Urinary bladder (tissue), 4 donors: ENCODE measurements around the gene EEFSEC. TPM values are rescaled to one million over a fixed set of nuclear protein-coding genes. Genes with fewer than 3 reads are reported as not detected.

ENCODE experiments used
- DNase-seq: peaks from one replicate; pipeline ENCODE4 v3.0.0-alpha.2; 2015; ENCODE audit errors: extremely low spot score
- H3K27ac ChIP-seq: one replicate; pipeline ENCODE4 v1.5.1; 2013; ENCODE audit warnings: low read depth, mild to moderate bottlenecking, moderate library complexity
- H3K36me3 ChIP-seq: one replicate; pipeline ENCODE4 v1.6.1; 2013; ENCODE audit warnings: mild to moderate bottlenecking, moderate library complexity; ENCODE audit not compliant: insufficient read depth
- H3K4me1 ChIP-seq: one replicate; pipeline ENCODE4 v1.6.1; 2013; ENCODE audit warnings: mild to moderate bottlenecking, moderate library complexity; ENCODE audit not compliant: insufficient read depth
- H3K4me3 ChIP-seq: one replicate; pipeline ENCODE4 v1.5.1; 2013; ENCODE audit warnings: low read depth, low read length
- WGBS: extraction: QIAGEN DNeasy Blood & Tissue Kit; methylation state at CpG from one replicate; pipeline ENCODE4 v1.1.7; 2013; 5-methylcytosine and 5-hydroxymethylcytosine counted together
- polyA plus RNA-seq: library from polyadenylated mRNA; stranded (reverse); fragments of 200-250 nt; gene quantifications from one replicate; pipeline ENCODE4 v1.2.3, GENCODE V29; 2013
- total RNA-seq: library from RNA; depleted of rRNA; stranded (reverse); fragments of >200 nt; gene quantifications from one replicate; pipeline ENCODE4 v1.2.3, GENCODE V29; 2014
- donor health status: healthy with polysubstance abuse.
- donor health status: healthy.

Gene EEFSEC
- total and polyA plus RNA-seq, 2 donors, result 4.2 to 18.5 TPM

GRCh38 chr3:128354788-128355542 is 201.7 kb downstream of the EEFSEC start:
- H3K4me3 ChIP-seq, result no peak overlapping the region
- DNase-seq, result no peak
- H3K4me1 ChIP-seq, result peaks cover 2% of the 10 kb centered on the region
- no peak overlapping the region for H3K27ac ChIP-seq
- 62% methylated on average over 13 of the region's 13 CpGs for WGBS
- H3K36me3 ChIP-seq, result peaks cover 2% of the 10 kb centered on the region

GRCh38 chr3:128355543-128355919 is 202.2 kb downstream of the EEFSEC start:
- no peak overlapping the region for H3K4me3 ChIP-seq
- H3K4me1 ChIP-seq, result peaks cover 2% of the 10 kb centered on the region
- WGBS, result 86% methylated on average over 2 of the region's 2 CpGs
- H3K27ac ChIP-seq, result no peak overlapping the region
- peaks cover 2% of the 10 kb centered on the region for H3K36me3 ChIP-seq
- DNase-seq, result no peak

- DNase-seq, result no peak
- Histone ChIP-seq H3K36me3 (peaks cover 2% of the 10 kb centered on the region), H3K4me3 (no peak overlapping the region), H3K4me1 (peaks cover 2% of the 10 kb centered on the region), H3K27ac (no peak overlapping the region)
- WGBS, result 84% methylated on average over 1 of the region's 1 CpG
These were observed 203.5 kb downstream of the EEFSEC start for GRCh38 chr3:128356822-128357221.

GRCh38 chr3:128357538-128357937 is 204.3 kb downstream of the EEFSEC start:
- WGBS, result 93% methylated on average over 6 of the region's 6 CpGs
- Histone ChIP-seq H3K4me1 (peaks cover 2% of the 10 kb centered on the region), H3K36me3 (no peaks in the 10 kb centered on the region), H3K4me3 (no peak overlapping the region), H3K27ac (no peak overlapping the region)
- no peak for DNase-seq

- DNase-seq, result no peak
- WGBS, result 97% methylated on average over 17 of the region's 17 CpGs
- H3K4me3 ChIP-seq, result no peak overlapping the region
- H3K27ac ChIP-seq, result no peak overlapping the region
- no peaks in the 10 kb centered on the region for H3K36me3 ChIP-seq
- peaks cover 2% of the 10 kb centered on the region for H3K4me1 ChIP-seq
These were observed 205.0 kb downstream of the EEFSEC start for GRCh38 chr3:128358156-128358895.

- no peak for DNase-seq
- Histone ChIP-seq H3K4me3 (no peak overlapping the region), H3K27ac (no peak overlapping the region), H3K4me1 (peaks cover 2% of the 10 kb centered on the region), H3K36me3 (no peaks in the 10 kb centered on the region)
- 91% methylated on average over 6 of the region's 6 CpGs for WGBS
These were observed 205.9 kb downstream of the EEFSEC start for GRCh38 chr3:128359060-128359664.

GRCh38 chr3:128359846-128360642 is 206.8 kb downstream of the EEFSEC start:
- H3K4me1 ChIP-seq, result peaks cover 2% of the 10 kb centered on the region
- no peak overlapping the region for H3K27ac ChIP-seq
- no peaks in the 10 kb centered on the region for H3K36me3 ChIP-seq
- no peak overlapping the region for H3K4me3 ChIP-seq
- no peak for DNase-seq
- 89% methylated on average over 8 of the region's 8 CpGs for WGBS

- Histone ChIP-seq H3K27ac (no peak overlapping the region), H3K4me3 (no peak overlapping the region), H3K4me1 (no peaks in the 10 kb centered on the region), H3K36me3 (no peaks in the 10 kb centered on the region)
- 87% methylated on average over 6 of the region's 6 CpGs for WGBS
- no peak for DNase-seq
These were observed 207.5 kb downstream of the EEFSEC start for GRCh38 chr3:128360705-128361271.

- no peak overlapping the region for H3K27ac ChIP-seq
These were observed 209.0 kb downstream of the EEFSEC start for GRCh38 chr3:128362026-128362965.

GRCh38 chr3:128364291-128364690 is 211.0 kb downstream of the EEFSEC start:
- no peak for DNase-seq
- H3K4me3 ChIP-seq, result no peak overlapping the region
- 95% methylated on average over 6 of the region's 6 CpGs for WGBS
- no peak overlapping the region for H3K27ac ChIP-seq
- H3K36me3 ChIP-seq, result no peaks in the 10 kb centered on the region
- no peaks in the 10 kb centered on the region for H3K4me1 ChIP-seq

More at GRCh38 chr3:128362026-128362965, 209.0 kb downstream of the EEFSEC start:
- Histone ChIP-seq H3K36me3 (no peaks in the 10 kb centered on the region), H3K4me3 (no peak overlapping the region), H3K4me1 (no peaks in the 10 kb centered on the region)
- no peak for DNase-seq
- 96% methylated on average over 16 of the region's 16 CpGs for WGBS

- DNase-seq, result no peak
- no peaks in the 10 kb centered on the region for H3K4me1 ChIP-seq
- H3K36me3 ChIP-seq, result no peaks in the 10 kb centered on the region
- no peak overlapping the region for H3K4me3 ChIP-seq
- 93% methylated on average over 7 of the region's 7 CpGs for WGBS
- no peak overlapping the region for H3K27ac ChIP-seq
These were observed 211.6 kb downstream of the EEFSEC start for GRCh38 chr3:128364808-128365360.

GRCh38 chr3:128366136-128366535 is 212.9 kb downstream of the EEFSEC start:
- H3K4me1 ChIP-seq, result no peaks in the 10 kb centered on the region
- 90% methylated on average over 2 of the region's 2 CpGs for WGBS
- H3K27ac ChIP-seq, result no peak overlapping the region

More at GRCh38 chr3:128366136-128366535, 212.9 kb downstream of the EEFSEC start:
- no peak for DNase-seq
- Histone ChIP-seq H3K4me3 (no peak overlapping the region), H3K36me3 (no peaks in the 10 kb centered on the region)
